GM23338 (cell line): ENCODE measurements around the gene UFD1. TPM values are rescaled to one million over a fixed set of nuclear protein-coding genes. Genes with fewer than 3 reads are reported as not detected.

Experiments used
- ATAC-seq: fragments of 200-7000 bp; cut with Tn5 transposase; 3 replicates; pipeline ENCODE4 v1.9.1; 2020
- DNase-seq: peaks from one replicate; pipeline ENCODE4 v3.0.0-alpha.2; 2015; ENCODE audit warnings: low spot score
- H2AFZ ChIP-seq: fragments of 200-600 bp; sonication (generic); 2 replicates; pipeline ENCODE4 v1.8.0; 2016; ENCODE audit warnings: antibody characterized with exemption, mild to moderate bottlenecking, moderate library complexity
- H3F3A ChIP-seq: fragments of 200-600 bp; sonication (generic); replicated peaks from 2 replicates; pipeline ENCODE4 v1.8.0; 2017; ENCODE audit warnings: antibody characterized with exemption, mixed run types, low read depth
- H3K27ac ChIP-seq: fragments of 200-600 bp; sonication (generic); 2 replicates; pipeline ENCODE4 v1.6.1; 2016; ENCODE audit warnings: low read depth
- H3K27me3 ChIP-seq: fragments of 200-600 bp; sonication (generic); 2 replicates; pipeline ENCODE4 v1.8.0; 2016; ENCODE audit warnings: mild to moderate bottlenecking, mixed run types, moderate library complexity; ENCODE audit not compliant: insufficient read depth
- H3K36me3 ChIP-seq: fragments of 200-600 bp; sonication (generic); 2 replicates; pipeline ENCODE4 v1.8.0; 2016; ENCODE audit warnings: mild to moderate bottlenecking; ENCODE audit not compliant: insufficient read depth
- H3K4me1 ChIP-seq: fragments of 200-600 bp; sonication (generic); 2 replicates; pipeline ENCODE4 v1.8.0; 2016; ENCODE audit warnings: mild to moderate bottlenecking, moderate library complexity; ENCODE audit not compliant: insufficient read depth
- H3K4me2 ChIP-seq: fragments of 200-600 bp; sonication (generic); 2 replicates; pipeline ENCODE4 v1.7.1; 2017; ENCODE audit warnings: mixed run types
- H3K4me3 ChIP-seq: fragments of 200-600 bp; sonication (generic); 2 replicates; pipeline ENCODE4 v1.6.1; 2016; ENCODE audit warnings: mixed run types
- H3K79me2 ChIP-seq: fragments of 200-600 bp; sonication (generic); replicated peaks from 2 replicates; pipeline ENCODE4 v1.8.0; 2017; ENCODE audit warnings: mild to moderate bottlenecking; ENCODE audit not compliant: insufficient read depth
- H3K9me2 ChIP-seq: fragments of 200-600 bp; sonication (generic); 2 replicates; pipeline ENCODE4 v1.8.0; 2017; ENCODE audit not compliant: insufficient read depth
- H4K20me1 ChIP-seq: fragments of 200-600 bp; sonication (generic); replicated peaks from 2 replicates; pipeline ENCODE4 v1.8.0; 2017; ENCODE audit warnings: mild to moderate bottlenecking; ENCODE audit not compliant: insufficient read depth
- H3K27ac Mint-ChIP-seq: 2 replicates; pipeline ENCODE4 v1.8.0; 2020; ENCODE audit warnings: inconsistent platforms, mild to moderate bottlenecking, moderate library complexity, mixed read lengths
- H3K27me3 Mint-ChIP-seq: 3 replicates; pipeline ENCODE4 v1.8.0; 2022; ENCODE audit warnings: low read depth, mild to moderate bottlenecking, moderate library complexity, mixed read lengths, inconsistent platforms; ENCODE audit not compliant: insufficient read depth, poor library complexity
- H3K36me3 Mint-ChIP-seq: 3 replicates; pipeline ENCODE4 v1.8.0; 2021; ENCODE audit warnings: low read depth, mild to moderate bottlenecking, inconsistent platforms, moderate library complexity, mixed read lengths
- H3K4me1 Mint-ChIP-seq: 3 replicates; pipeline ENCODE4 v1.8.0; 2020; ENCODE audit warnings: mild to moderate bottlenecking, inconsistent platforms, mixed read lengths
- H3K4me3 Mint-ChIP-seq: 3 replicates; pipeline ENCODE4 v1.8.0; 2021; ENCODE audit warnings: moderate library complexity, mild to moderate bottlenecking, inconsistent platforms, mixed read lengths
- H3K9me3 Mint-ChIP-seq: 3 replicates; pipeline ENCODE4 v1.8.0; 2020; ENCODE audit warnings: moderate library complexity, mild to moderate bottlenecking, inconsistent platforms, mixed read lengths
- CREB1 ChIP-seq: fragments of 250-450 bp; sonication (Bioruptor Pico); IDR thresholded peaks from 2 replicates; pipeline ENCODE4 v1.5.0; 2020; ENCODE audit warnings: low read depth, mild to moderate bottlenecking, moderate library complexity
- CTCF ChIP-seq, 2 experiments: fragments of 200-600 bp in 1 of 2; sonication (generic) in 1 of 2; conservative IDR thresholded peaks; 2 replicates each; pipeline versions ENCODE4 v1.5.1 to v1.6.1; 2016 to 2017; ENCODE audit warnings: antibody characterized with exemption in 2 of 2, low read depth in 2 of 2, mild to moderate bottlenecking in 2 of 2, moderate library complexity in 1 of 2
- ETS1 ChIP-seq: IDR thresholded peaks from 2 replicates; pipeline ENCODE4 v1.6.1; 2016; ENCODE audit warnings: antibody characterized with exemption
- EZH2 ChIP-seq: fragments of 200-600 bp; sonication (generic); IDR thresholded peaks from one replicate; pipeline ENCODE4 v1.8.0; 2017; ENCODE audit warnings: antibody characterized with exemption, mild to moderate bottlenecking, low read depth; ENCODE audit not compliant: unreplicated experiment
- EZH2phosphoT487 ChIP-seq: fragments of 200-600 bp; sonication (generic); IDR thresholded peaks from one replicate; pipeline ENCODE4 v1.8.1; 2018; ENCODE audit warnings: antibody characterized with exemption; ENCODE audit not compliant: unreplicated experiment
- JUNB ChIP-seq: IDR thresholded peaks from one replicate; pipeline ENCODE4 v1.6.1; 2016; ENCODE audit warnings: antibody characterized with exemption; ENCODE audit not compliant: unreplicated experiment
- NANOG ChIP-seq: IDR thresholded peaks from 2 replicates; pipeline ENCODE4 v1.6.1; 2016; ENCODE audit warnings: antibody characterized with exemption, borderline replicate concordance
- POLR2AphosphoS5 ChIP-seq: IDR thresholded peaks from 2 replicates; pipeline ENCODE4 v1.6.1; 2016; ENCODE audit warnings: antibody characterized with exemption, low read depth
- REST ChIP-seq: IDR thresholded peaks from one replicate; pipeline ENCODE4 v1.6.1; 2018; ENCODE audit warnings: antibody characterized with exemption; ENCODE audit not compliant: unreplicated experiment
- STAT1 ChIP-seq: IDR thresholded peaks from one replicate; pipeline ENCODE4 v1.6.1; 2016; ENCODE audit warnings: antibody characterized with exemption; ENCODE audit not compliant: unreplicated experiment
- ZNF114 ChIP-seq: fragments of 250-450 bp; sonication (Bioruptor Pico); IDR thresholded peaks from 2 replicates; pipeline ENCODE4 v1.5.0; 2020; ENCODE audit warnings: mild to moderate bottlenecking, moderate library complexity
- ZNF331 ChIP-seq: fragments of 250-450 bp; sonication (Bioruptor Pico); IDR thresholded peaks from 2 replicates; pipeline ENCODE4 v1.5.0; 2020; ENCODE audit warnings: low read depth, mild to moderate bottlenecking, moderate library complexity
- ZNF462 ChIP-seq: fragments of 250-450 bp; sonication (Bioruptor Pico); IDR thresholded peaks from 2 replicates; pipeline ENCODE4 v1.5.0; 2020; ENCODE audit warnings: mild to moderate bottlenecking, moderate library complexity
- polyA plus RNA-seq: library from polyadenylated mRNA; unstranded; fragments of >200 nt; fragmentation: Nextera tagmentation; extraction: Ambion mirVana; gene quantifications from 2 replicates; pipeline ENCODE4 v1.2.1, GENCODE V29; 2016
- total RNA-seq: library from RNA; depleted of rRNA; stranded (reverse); fragments of >200 nt; shearing (Covaris generic); gene quantifications from 2 replicates; pipeline ENCODE4 v1.2.3, GENCODE V29; 2014

UFD1 gene
- total and polyA plus RNA-seq, 2 experiments from 2014 or later, result 53.5 to 93.8 TPM

- Histone ChIP-seq H2AFZ (no peak overlapping the region), H3K4me3 (no peak overlapping the region), H3K36me3 (peaks cover 36% of the 10 kb centered on the region), H3K79me2 (no peaks in the 10 kb centered on the region), H3K27me3 (no peaks in the 10 kb centered on the region), H4K20me1 (peaks cover 11% of the 10 kb centered on the region), H3K27ac (no peak overlapping the region), H3F3A (no peaks in the 10 kb centered on the region), H3K4me2 (no peak overlapping the region), H3K9me2 (no peaks in the 10 kb centered on the region), H3K4me1 (no peaks in the 10 kb centered on the region)
- TF ChIP-seq REST (no peak), ZNF114 (CRISPR knock-in tag) (no peak), NANOG (no peak), EZH2 (no peak), JUNB (no peak), EZH2phosphoT487 (no peak), POLR2AphosphoS5 (no peak), ZNF331 (CRISPR knock-in tag) (no peak), STAT1 (no peak), CTCF (conservative IDR thresholded peaks at IDR 0.05; ENCODE audit: low read depth in 2 of 2) (no peak), ETS1 (no peak), ZNF462 (CRISPR knock-in tag) (no peak), CREB1 (CRISPR knock-in tag) (no peak)
- ATAC-seq (no peak), DNase-seq (no peak)
- H3K4me3 Mint-ChIP-seq, result no peak overlapping the region
- no peaks in the 10 kb centered on the region for H3K27me3 Mint-ChIP-seq
- H3K4me1 Mint-ChIP-seq, result no peaks in the 10 kb centered on the region
- peaks cover 73% of the 10 kb centered on the region for H3K36me3 Mint-ChIP-seq
- H3K27ac Mint-ChIP-seq, result no peak overlapping the region
- no peaks in the 10 kb centered on the region for H3K9me3 Mint-ChIP-seq
Observed at GRCh38 chr22:19464975-19465374, 14.0 kb downstream of the UFD1 start.
